OCI-LY1 (cell line): ENCODE results near the gene ATP6V0B.

Experiments used
- CTCF ChIP-seq: fragments of 200-600 bp; sonication (generic), shearing (Covaris generic); IDR thresholded peaks from 2 replicates; pipeline ENCODE4 v1.5.1; 2017; ENCODE audit warnings: mild to moderate bottlenecking, antibody characterized with exemption, low read length, moderate library complexity, mixed read lengths
- EZH2 ChIP-seq: fragments of 200-600 bp; sonication (generic), shearing (Covaris generic); IDR thresholded peaks from 2 replicates; pipeline ENCODE4 v1.8.0; 2017; ENCODE audit warnings: borderline replicate concordance, mixed run types, mild to moderate bottlenecking, antibody characterized with exemption, low read length, moderate library complexity, mixed read lengths

GRCh38 chr1:43930949-43931275, 43.8 kb upstream of the ATP6V0B start:
- TF ChIP-seq EZH2 (no peak), CTCF (no peak)
